NOMO-1 treated with dmso at 0.1 percent for 144 hours (cell line): ENCODE results near the gene DGCR8.
"Not testable (repeated sequence)": the region's sequence is repeated elsewhere in the genome, so short reads cannot be mapped to it uniquely, and the experiment has no call there.

Experiments used
- DNase-seq: peaks from one replicate; lab custom pipeline; 2025; ENCODE audit not compliant: unreplicated experiment; lab: John Stamatoyannopoulos, UW

Gene DGCR8

DNA sequence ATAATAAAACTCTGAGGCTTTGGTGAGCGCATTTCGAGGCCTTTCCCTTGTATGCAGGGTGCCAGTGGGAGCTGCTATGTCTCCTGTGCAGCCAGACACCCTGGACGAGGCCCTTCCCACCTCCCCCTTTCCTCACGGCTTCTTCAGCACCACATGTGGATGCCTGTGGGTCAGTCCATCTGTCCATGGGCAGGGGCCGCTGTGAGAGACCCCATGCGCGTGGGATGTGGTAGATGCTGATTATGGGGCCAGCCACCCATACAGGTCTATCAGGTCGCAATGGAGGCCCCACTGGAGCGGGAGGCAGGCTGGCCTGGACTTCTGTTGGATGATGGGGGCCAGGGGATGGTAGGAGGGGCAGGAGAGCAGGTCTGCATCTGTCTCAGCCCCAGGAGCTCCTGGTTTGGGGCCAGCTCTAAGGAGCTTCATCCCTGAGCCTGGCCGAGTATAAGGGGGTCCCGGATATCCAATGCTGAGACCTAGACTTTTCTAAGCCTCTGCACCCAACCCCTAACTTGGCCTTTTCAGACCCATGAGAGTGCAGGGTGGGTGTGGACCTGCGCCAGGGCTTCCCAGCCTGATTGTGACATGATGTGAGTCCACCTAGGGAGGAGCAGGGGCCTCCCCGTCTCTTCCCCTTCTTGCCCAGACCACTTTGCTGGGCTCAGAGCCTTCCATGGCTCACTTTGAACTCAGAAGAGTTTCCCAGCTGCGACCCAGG, 14.0 kb upstream of the DGCR8 start:
- no peak for DNase-seq

DNA sequence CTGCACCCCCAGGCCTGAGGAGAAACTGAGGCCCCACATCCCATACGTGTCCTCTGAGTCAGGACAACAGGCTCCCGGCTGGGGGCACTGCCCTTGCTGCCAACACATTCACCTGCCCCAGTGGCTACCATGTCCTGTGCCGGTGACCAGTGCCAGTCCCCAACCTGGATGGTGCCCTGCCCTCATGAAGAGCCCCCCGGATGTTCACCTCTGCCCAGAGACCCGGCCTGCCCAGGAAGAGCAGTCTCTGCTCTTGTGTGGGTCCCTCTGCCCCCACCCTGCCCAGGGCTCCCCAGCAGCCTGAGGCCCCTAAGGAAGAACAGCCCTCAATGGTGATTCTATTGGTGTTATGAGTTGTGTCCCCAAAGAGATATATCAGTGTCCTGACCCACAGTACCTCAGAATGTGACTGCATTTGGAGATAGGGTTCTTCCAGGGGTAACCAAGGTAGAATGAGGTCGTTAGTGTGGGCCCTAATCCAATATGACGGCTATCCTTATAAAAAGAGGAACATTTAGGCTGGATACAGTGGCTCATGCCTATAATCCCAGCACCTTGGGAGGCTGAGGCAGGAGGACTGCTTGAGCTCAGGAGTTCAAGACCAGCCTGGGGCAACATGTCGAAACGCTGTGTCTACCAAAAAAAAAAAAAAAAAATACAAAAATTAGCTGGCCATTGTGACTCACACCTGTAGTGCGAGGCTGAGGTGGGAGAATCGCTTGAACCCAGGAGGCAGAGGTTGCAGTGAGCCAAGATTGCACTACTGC, 13.2 kb upstream of the DGCR8 start:
- DNase-seq, result no peak

DNA sequence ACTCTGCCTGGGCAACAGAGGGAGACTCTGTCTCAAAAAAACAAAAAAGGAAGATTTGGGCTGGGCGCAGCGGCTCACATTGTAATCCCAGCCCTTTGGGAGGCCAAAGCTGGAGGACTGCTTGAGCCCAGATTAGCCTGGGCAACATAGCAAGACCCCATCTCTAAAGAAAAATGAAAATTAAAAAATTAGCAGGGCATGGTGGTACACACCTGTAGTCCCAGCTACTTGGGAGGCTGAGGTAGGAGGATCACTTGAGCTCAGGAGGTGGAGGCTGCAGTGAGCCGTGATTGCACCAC, 12.7 kb upstream of the DGCR8 start:
- not testable (repeated sequence) for DNase-seq

DNA sequence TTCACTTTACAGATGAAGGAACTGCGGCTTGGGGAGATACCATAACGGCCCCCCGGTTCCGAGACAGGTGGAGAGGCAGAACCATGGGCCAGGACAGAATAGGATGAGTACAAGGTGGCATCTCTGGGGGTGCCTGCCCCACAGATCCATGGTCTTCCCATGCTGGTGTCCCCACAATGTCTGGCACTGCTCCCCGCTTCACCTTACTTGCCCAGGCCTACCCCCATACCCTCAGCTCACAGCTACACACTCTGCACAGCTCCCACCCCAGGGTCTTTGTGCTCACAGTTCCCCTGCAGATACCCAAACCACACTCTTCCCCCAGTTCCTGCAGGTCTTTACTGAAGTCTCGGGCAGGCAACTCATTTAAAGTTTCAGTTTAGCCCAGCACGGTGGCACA, 11.4 kb upstream of the DGCR8 start:
- DNase-seq, result no peak

DNA sequence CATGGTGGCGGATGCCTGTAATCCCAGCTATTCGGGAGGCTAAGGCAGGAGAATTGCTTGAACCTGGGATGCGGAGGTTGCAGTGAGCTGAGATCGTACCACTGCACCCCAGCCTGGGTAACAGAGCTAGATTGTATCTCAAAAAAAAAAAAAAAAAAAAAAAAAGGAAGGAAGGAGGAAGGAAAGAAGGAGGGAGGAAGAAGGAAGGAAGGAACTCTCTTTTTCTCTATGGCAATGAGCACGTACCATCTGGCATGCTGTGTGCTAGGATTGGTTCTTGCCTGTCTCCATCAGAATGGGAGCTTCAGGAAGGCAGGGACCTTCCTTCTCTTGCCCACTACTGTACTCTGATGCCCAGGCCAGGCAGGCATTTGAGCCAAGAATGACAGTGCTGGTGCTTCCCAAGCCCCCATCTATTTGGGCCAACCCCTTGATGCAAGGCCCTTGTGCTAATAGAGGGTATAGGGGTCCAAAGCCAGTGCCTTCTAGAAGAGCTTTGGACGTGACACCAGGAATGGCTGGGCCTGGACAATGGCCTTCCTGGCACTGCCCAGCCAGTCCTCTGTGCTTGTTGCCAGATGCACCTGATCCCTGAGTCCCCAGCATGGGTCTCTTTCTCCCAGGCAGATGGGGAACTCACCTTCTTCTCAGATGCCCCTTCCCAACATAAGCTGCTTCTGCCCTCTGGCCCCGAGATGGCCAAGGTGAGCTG, 10.6 kb upstream of the DGCR8 start:
- no peak for DNase-seq

DNA sequence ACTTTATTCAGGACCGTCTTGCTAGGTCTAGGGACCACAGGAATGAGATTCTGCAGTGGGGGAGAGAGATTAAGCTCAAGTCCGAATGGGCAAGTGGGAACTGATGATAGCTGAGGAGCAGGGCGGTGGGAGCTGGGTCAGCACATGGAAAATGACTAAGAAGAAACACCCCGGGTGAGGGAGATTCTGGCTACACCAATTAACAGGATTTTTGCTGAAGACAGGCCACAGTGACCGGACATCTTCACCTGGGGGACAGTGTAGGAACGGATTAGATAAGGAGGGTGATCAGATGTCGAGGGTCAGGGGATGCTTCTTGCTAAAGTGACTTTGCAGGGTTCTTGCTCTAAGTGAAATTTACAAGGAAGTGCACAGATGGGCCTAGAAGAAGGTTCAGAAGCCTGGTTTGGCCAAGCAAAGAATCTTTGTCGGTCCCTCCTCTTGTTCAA, 8.5 kb upstream of the DGCR8 start:
- DNase-seq, result no peak

DNA sequence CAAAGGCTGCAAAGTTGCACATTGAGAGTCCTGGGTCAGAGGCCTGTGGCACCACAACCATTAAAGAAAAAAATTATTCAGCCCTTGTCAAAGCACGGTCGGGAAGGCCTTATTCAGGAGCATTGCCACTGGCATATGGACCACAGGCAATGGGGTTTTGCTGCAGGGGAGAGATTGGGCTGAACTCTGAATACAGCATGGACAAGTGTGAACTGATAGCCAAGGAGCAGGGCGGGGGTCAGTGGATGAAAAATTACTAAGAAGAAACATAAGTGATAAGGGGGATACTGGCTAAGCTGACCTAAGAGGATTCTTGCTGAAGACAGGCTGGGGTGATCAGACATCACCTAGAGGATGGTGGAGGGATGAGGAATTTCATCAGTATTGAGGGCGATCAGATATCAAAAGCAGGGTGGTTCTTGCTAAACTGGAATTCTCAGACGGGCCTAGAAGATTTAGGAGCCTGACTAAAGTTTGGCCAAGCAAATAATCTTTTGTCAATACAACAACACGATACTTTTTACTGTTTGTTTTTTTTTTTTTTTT, 3.3 kb upstream of the DGCR8 start:
- no peak for DNase-seq

DNA sequence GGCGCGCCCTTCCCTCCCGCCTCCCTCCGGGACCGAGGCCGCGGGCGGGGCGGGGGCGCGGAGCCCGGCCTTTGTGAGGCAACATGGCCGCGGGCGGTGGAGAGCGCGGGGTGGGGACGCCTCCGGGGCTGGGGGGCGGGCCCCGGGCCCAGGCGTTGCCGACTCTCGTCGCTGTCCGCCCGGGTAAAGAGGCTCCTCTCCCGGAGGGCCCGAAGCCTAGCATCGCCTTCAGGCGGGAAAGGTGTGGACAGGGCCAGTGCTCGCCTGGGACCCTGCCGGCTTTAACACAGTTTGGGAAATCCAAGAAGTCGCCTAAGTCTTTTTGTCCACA, 369 bp downstream of the DGCR8 start:
- DNase-seq, result peak; percentile 28

DNA sequence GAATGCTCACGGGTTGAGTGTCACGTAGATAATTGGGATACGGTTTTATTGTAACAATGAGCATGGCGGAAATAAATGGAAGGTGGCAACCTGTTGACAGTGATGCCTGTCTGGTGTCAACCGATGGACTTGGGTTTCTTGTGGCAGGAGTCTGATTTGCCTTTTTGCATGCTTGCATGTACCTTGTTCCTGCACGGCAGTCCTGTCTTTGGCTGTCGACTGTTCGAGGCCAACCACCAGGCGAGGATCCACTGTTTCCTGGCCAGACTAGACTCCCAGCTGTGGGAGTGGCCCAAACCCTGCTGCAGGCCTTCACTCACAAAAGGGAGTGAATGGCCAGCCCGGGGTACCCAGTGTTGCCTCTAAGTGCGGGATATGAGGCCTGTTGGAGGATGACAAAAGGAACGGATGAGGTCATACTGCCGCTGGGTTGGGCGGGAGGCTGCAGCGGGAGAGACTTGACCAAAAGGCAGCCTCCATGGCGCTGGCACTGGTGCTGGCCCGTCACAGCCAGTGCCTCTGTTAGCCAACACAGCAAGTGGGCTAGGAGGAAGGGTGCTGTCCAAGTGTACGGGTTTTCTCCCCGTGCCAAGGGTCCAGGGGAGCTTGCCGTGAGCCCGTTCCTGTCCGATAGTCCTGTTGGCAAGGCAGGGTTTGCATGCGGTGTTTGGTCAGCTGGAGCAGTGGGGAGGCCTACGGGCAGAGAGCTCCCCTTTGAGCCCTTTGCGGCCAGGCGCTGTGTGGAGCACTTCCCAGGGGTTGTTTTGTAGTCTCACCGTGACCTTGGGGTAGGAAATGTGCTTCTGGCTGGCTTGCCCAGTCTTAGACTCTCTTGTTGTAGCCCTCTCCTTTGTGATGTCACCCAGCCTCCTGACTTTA, 974 bp downstream of the DGCR8 start:
- DNase-seq, result no peak

DNA sequence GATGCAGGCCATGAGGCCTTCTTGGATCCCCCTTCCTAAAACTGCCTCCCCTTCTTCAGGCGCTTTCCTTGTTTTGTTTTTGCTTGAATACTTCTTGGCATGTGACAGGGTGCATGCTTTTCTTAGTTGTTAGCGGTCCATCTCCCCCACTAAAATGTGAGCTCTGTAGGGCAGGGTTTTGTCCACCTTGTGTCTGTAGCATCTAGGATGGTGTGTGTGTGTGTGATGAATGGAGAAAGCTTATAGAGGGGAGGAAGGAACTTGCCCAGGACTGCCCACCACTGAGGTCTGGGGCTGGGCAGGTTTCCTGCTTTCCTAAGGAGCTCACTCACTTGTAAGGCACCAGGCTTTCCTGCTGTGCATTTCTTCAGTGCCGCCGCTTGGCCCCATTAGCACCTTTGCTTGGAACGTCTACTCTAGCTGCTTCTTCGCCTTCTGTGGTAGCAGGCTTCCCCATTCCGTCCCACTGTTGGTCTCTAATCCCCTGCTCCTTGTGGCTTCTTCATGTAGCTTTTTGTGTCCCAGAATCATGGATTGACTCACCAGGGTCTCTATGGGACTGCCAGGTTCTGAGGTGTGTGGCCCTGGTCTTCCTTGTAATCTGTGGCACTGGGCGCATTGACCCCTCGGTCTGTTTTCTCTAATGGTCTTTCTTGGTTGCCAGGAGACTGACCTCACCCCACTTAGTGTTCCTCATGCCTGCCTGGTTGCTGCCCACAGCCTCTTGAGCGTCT, 3.3 kb downstream of the DGCR8 start:
- no peak for DNase-seq

DNA sequence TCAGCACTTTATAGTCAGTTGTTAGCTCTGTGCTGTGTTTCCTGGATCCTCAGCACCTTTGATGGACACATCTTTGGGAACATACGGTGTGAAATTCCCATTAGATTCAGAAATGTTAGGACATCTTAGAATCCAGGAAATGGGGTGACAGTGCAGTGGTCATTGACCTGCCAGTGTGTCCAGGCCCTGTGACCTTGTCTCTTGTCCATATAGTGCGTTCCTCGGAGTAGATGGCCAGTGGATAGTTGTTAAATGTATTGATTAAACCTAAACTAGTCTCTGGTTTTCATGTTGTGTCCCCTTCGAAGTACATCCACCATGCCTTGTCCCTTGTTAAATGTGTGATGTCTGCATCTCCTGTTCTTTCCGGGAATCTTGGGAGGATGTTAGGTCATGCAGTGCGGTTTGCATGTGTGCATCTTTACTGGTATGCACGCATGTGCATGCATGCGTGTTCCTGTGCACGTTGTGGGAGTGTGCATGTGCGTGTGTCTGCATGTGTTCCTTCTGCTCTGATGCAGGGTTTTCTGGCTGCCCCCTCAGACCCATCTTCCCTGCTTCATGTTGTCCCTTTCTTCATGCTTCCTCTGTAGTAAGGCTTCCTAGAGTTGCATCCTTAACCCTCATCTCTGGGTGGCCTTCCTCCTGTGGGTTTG, 4.0 kb downstream of the DGCR8 start:
- DNase-seq, result no peak

DNA sequence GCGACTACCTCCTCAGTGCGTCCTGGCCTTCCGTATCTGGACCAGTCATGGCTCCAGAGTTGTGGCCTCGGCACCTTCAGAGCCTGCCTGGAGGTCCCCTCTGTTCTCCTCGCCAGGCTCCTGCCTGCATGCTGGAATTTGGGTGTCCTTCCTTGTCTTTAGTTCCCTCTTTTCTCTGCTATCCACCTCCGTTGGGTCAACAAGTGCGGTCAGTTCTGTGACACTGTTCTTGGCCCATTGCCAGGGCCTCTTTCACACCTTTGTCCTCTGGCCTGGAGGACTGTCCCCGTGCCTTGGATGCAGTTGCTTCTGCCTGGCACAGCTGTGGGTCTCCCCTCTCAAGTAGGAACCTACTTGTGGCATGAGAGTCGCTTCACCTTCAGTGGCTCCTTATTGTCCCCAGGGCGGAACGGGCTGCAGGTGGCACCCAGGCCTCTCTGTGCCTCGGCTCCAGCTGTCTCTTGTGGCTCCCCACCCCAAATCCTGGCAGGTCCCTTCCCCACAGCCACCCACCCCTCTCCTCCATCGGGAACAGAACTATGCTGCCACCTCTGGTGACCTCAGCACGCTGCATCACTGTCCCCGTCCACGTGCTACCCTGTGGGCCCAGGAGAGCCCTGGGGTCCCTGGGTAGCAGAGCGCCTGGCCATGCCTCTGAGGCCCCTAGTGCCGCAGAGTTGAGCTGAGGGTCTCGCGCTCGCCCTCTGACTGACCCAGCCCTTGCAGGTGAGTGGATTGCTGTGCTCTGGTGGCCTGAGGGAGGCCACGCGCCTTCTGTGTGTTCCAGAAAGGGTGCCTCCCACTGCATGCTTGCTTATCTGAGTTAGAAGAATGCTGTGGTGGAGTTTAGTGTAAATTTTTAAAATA, 4.7 kb downstream of the DGCR8 start:
- DNase-seq, result no peak

DNA sequence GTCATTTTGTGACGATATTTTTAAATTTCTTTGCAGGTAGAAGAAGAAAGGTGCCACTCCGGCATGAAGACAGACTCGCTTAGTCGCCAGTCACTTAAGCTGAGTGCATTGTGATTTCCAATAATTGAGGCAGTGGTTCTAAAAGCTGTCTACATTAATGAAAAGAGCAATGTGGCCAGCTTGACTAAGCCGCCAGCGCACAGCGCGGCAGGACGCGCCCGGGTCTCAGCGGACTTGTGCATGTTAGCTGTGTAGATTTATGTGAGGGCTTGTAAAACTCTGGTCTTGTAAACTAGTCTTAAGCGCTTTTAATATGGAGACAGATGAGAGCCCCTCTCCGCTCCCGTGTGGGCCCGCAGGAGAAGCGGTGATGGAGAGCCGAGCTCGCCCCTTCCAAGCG, 5.6 kb downstream of the DGCR8 start:
- DNase-seq, result no peak

DNA sequence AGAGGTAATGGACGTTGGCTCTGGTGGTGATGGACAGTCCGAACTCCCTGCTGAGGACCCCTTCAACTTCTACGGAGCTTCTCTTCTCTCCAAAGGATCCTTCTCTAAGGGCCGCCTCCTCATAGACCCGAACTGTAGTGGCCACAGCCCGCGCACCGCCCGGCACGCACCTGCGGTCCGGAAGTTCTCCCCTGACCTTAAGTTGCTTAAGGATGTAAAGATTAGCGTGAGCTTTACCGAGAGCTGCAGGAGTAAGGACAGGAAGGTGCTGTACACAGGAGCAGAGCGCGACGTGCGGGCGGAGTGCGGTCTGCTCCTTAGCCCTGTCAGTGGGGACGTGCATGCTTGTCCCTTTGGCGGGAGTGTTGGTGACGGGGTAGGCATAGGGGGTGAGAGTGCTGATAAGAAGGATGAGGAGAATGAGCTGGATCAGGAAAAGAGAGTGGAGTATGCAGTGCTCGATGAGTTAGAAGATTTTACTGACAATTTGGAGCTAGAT, 6.1 kb downstream of the DGCR8 start:
- DNase-seq, result no peak

DNA sequence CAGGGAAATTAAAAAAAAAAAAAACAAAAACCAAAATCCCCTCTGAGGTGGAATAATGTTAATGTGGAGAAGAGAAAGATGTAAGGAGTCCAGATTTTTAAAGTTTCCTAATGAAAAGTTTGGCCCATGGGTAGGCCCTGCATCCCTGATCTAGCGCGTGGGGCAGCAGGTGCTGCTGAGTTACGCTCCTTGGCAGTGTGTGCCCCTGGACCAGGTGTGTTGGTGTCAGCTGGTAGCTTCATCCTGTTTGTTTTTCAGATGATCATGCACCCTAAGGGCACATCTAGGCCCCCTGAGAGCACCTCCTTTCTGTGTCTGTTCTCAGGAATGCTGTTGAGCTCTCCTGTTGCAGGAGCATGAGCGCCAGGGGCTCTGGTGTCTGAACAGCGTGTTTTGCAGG, 6.7 kb downstream of the DGCR8 start:
- DNase-seq, result no peak

DNA sequence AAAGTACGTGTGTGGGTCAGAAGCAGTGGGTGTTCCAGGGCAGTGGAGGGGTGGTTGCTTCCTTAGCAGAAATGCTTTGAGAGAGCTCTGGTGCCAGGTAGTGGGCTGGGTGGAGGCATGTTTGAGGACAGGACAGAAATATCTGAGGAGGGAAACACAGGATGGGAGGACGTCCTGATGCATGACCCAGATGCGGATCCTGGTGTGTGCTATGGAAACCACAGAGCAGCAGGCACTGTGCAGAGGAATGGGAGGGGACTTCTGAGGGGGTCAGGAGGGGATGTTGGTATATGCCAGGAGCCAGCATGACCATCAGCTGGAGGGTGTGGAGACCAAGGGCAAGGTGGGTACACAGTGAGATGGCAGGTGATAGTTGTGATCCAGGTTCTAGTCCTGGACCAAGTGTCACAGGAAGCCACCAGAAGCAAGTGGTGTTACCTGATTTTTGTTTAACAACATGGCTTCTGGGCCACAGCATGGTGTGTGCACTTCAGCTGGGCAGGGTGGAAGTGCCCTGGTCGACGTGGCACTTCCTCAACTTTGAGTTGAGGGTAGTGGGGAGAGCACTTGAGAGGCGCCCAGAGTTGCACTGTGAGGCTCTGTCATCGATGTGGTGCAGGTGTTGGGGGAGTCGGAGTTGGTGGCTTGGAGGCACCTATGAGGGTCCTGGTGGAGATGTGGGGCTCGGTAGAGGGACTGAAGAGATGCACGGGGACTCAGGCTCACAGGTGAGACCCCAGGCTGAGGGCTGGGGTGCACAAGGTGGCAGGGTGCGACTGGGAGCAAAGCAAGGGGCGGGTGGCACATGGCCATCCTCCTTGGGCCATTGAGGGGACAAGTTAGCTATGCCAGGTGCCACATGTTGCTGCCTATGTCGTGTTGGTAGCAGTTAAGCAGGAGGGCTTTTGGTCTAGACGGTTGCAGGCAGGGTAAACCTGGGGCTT, 7.5 kb downstream of the DGCR8 start:
- DNase-seq, result no peak

DNA sequence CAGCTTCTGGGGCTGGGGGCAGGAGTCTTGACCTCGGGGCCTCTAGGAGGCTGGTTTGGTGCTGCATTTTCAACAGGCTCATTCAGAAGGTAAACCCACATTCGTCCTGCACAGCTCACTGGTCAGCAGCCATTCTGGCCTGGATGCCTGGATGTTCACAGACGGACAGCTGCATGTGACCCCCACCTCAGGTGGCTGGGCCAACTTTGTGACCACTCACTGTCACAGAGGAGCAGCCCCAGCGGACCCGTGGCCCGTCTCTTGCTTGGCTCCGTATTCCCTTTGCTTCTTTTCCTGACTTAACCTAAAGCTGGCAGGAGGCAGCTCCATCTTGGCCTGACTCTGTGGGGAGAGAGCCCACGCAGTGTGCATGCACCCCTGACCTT, 8.2 kb downstream of the DGCR8 start:
- no peak for DNase-seq
